Loucy (cell line): ENCODE data around the gene DENND2C.

ENCODE experiments used
- H2AFZ ChIP-seq: fragments of 200-600 bp; sonication (generic); 2 replicates; pipeline ENCODE4 v1.6.0; 2016; ENCODE audit warnings: antibody characterized with exemption, mild to moderate bottlenecking, low read length, moderate library complexity
- H3F3A ChIP-seq: fragments of 200-600 bp; 2 replicates; pipeline ENCODE4 v1.6.0; 2016; ENCODE audit warnings: antibody characterized with exemption, low read depth, mild to moderate bottlenecking
- H3K27me3 ChIP-seq: fragments of 200-600 bp; sonication (generic); 2 replicates; pipeline ENCODE4 v1.6.1; 2014; ENCODE audit warnings: low read length, mild to moderate bottlenecking; ENCODE audit not compliant: insufficient read depth, poor library complexity, severe bottlenecking
- H3K36me3 ChIP-seq: fragments of 200-600 bp; sonication (generic); 2 replicates; pipeline ENCODE4 v1.6.1; 2016; ENCODE audit warnings: low read length; ENCODE audit not compliant: insufficient read depth
- H3K4me1 ChIP-seq: fragments of 200-600 bp; sonication (generic); 2 replicates; pipeline ENCODE4 v1.5.1; 2014; ENCODE audit warnings: low read length, mild to moderate bottlenecking; ENCODE audit not compliant: insufficient read depth, poor library complexity, severe bottlenecking
- H3K4me2 ChIP-seq: fragments of 200-600 bp; sonication (generic); 2 replicates; pipeline ENCODE4 v1.6.0; 2014; ENCODE audit warnings: antibody characterized with exemption, low read length, low read depth, mild to moderate bottlenecking; ENCODE audit not compliant: poor library complexity, severe bottlenecking
- H3K4me3 ChIP-seq: fragments of 200-600 bp; sonication (generic); 2 replicates; pipeline ENCODE4 v1.5.1; 2014; ENCODE audit warnings: low read length, mild to moderate bottlenecking, mixed read lengths; ENCODE audit not compliant: poor library complexity, severe bottlenecking
- H3K79me2 ChIP-seq: fragments of 200-600 bp; sonication (generic); 2 replicates; pipeline ENCODE4 v1.6.1; 2014; ENCODE audit warnings: low read length; ENCODE audit not compliant: insufficient read depth
- H3K9ac ChIP-seq: fragments of 200-600 bp; sonication (generic); 2 replicates; pipeline ENCODE4 v1.6.0; 2014; ENCODE audit warnings: mild to moderate bottlenecking, low read depth, low read length, moderate library complexity; ENCODE audit not compliant: poor library complexity, severe bottlenecking
- H3K9me2 ChIP-seq: fragments of 200-600 bp; sonication (generic); replicated peaks from 2 replicates; pipeline ENCODE4 v1.6.1; 2016; ENCODE audit warnings: low read depth, low read length, mixed read lengths
- H3K9me3 ChIP-seq: fragments of 200-600 bp; sonication (generic); 2 replicates; pipeline ENCODE4 v1.6.1; 2014; ENCODE audit warnings: mild to moderate bottlenecking, antibody characterized with exemption, low read length, low read depth; ENCODE audit not compliant: insufficient read depth
- H4K20me1 ChIP-seq: fragments of 200-600 bp; sonication (generic); 2 replicates; pipeline ENCODE4 v1.6.0; 2014; ENCODE audit warnings: antibody characterized with exemption, low read length, mild to moderate bottlenecking; ENCODE audit not compliant: insufficient read depth, poor library complexity, severe bottlenecking
- CTCF ChIP-seq: fragments of 200-600 bp; sonication (generic); conservative IDR thresholded peaks from 2 replicates; pipeline ENCODE4 v1.5.1; 2014; ENCODE audit warnings: mild to moderate bottlenecking, antibody characterized with exemption, low read length
- EZH2phosphoT487 ChIP-seq: fragments of 200-600 bp; IDR thresholded peaks from 2 replicates; pipeline ENCODE4 v1.6.1; 2018; ENCODE audit warnings: antibody characterized with exemption, mild to moderate bottlenecking, moderate library complexity, borderline replicate concordance

Gene DENND2C

GRCh38 chr1:114702737-114703136 lies 32.9 kb upstream of the DENND2C start:
- H4K20me1 ChIP-seq = no peaks in the 10 kb centered on the region
- no peak overlapping the region for H3K4me2 ChIP-seq
- H2AFZ ChIP-seq = no peak overlapping the region
- H3K9me3 ChIP-seq = no peaks in the 10 kb centered on the region
- H3K36me3 ChIP-seq = peaks cover 15% of the 10 kb centered on the region
- TF ChIP-seq CTCF (no peak), EZH2phosphoT487 (no peak)
- no peaks in the 10 kb centered on the region for H3K27me3 ChIP-seq
- H3K4me1 ChIP-seq = no peaks in the 10 kb centered on the region
- no peaks in the 10 kb centered on the region for H3K9me2 ChIP-seq
- no peaks in the 10 kb centered on the region for H3F3A ChIP-seq
- H3K79me2 ChIP-seq = no peaks in the 10 kb centered on the region
- H3K9ac ChIP-seq = no peak overlapping the region
- H3K4me3 ChIP-seq = no peak overlapping the region

- Histone ChIP-seq H3K9ac (no peak overlapping the region), H3F3A (no peaks in the 10 kb centered on the region), H3K36me3 (peaks cover 7% of the 10 kb centered on the region; the same call in 1 of the 2 replicates), H3K4me1 (no peaks in the 10 kb centered on the region), H3K4me3 (no peak overlapping the region), H3K79me2 (no peaks in the 10 kb centered on the region), H4K20me1 (no peaks in the 10 kb centered on the region), H3K9me3 (no peaks in the 10 kb centered on the region), H3K4me2 (no peak overlapping the region), H3K9me2 (no peaks in the 10 kb centered on the region), H2AFZ (no peak overlapping the region), H3K27me3 (no peaks in the 10 kb centered on the region)
- TF ChIP-seq EZH2phosphoT487 (no peak), CTCF (no peak)
These were observed 32.1 kb upstream of the DENND2C start for GRCh38 chr1:114701931-114702330.

GRCh38 chr1:114700036-114700600 lies 30.3 kb upstream of the DENND2C start:
- no peak overlapping the region for H3K4me2 ChIP-seq

More at GRCh38 chr1:114700036-114700600, 30.3 kb upstream of the DENND2C start:
- no peak overlapping the region for H2AFZ ChIP-seq
- H3F3A ChIP-seq = no peaks in the 10 kb centered on the region
- no peak overlapping the region for H3K9ac ChIP-seq
- H3K27me3 ChIP-seq = no peaks in the 10 kb centered on the region
- no peaks in the 10 kb centered on the region for H4K20me1 ChIP-seq
- no peaks in the 10 kb centered on the region for H3K9me2 ChIP-seq
- no peaks in the 10 kb centered on the region for H3K9me3 ChIP-seq
- H3K4me1 ChIP-seq = no peaks in the 10 kb centered on the region
- no peaks in the 10 kb centered on the region for H3K36me3 ChIP-seq
- H3K4me3 ChIP-seq = no peak overlapping the region
- no peaks in the 10 kb centered on the region for H3K79me2 ChIP-seq
- TF ChIP-seq CTCF (no peak), EZH2phosphoT487 (no peak)
